Stimulated activated CD8-positive, alpha-beta memory T cell treated with anti-CD3 and anti-CD28 coated beads, Interleukin-4, amount 100 ng/mL, for 4 hours (primary cell): ENCODE measurements around the gene TCL1B.

Experiments
- DNase-seq, 2 donors: peaks; one replicate each; pipeline ENCODE4 v3.0.0-alpha.2; 2020; ENCODE audit warnings: low read depth in 2 of 2, low spot score in 1 of 2

TCL1B gene

GRCh38 chr14:95666450-95666849 is 19.8 kb upstream of the TCL1B start:
- DNase-seq: no peak

- DNase-seq: no peak
Observed at GRCh38 chr14:95667249-95667693, 19.0 kb upstream of the TCL1B start.

- DNase-seq: no peak
Observed at GRCh38 chr14:95668235-95668772, 17.9 kb upstream of the TCL1B start.

- no peak for DNase-seq
Observed at GRCh38 chr14:95674613-95675012, 11.6 kb upstream of the TCL1B start.

- DNase-seq: no peak
Observed at GRCh38 chr14:95675486-95675885, 10.7 kb upstream of the TCL1B start.

GRCh38 chr14:95677179-95677835 is 8.9 kb upstream of the TCL1B start:
- DNase-seq: no peak

- no peak for DNase-seq
Observed at GRCh38 chr14:95679148-95679815, 6.9 kb upstream of the TCL1B start.

GRCh38 chr14:95679998-95680735 is 6.1 kb upstream of the TCL1B start:
- DNase-seq: no peak

GRCh38 chr14:95681153-95681552 is 5.1 kb upstream of the TCL1B start:
- DNase-seq: no peak

GRCh38 chr14:95683793-95684192 is 2.4 kb upstream of the TCL1B start:
- no peak for DNase-seq

GRCh38 chr14:95686935-95687334 is 709 bp downstream of the TCL1B start:
- no peak for DNase-seq

GRCh38 chr14:95689441-95689840 is 3.2 kb downstream of the TCL1B start:
- no peak for DNase-seq

- DNase-seq: no peak
Observed at GRCh38 chr14:95690815-95691214, 4.6 kb downstream of the TCL1B start.

- no peak for DNase-seq
Observed at GRCh38 chr14:95691591-95691990, 5.4 kb downstream of the TCL1B start.

- DNase-seq: no peak
Observed at GRCh38 chr14:95692109-95692508, 5.9 kb downstream of the TCL1B start.

- no peak for DNase-seq
Observed at GRCh38 chr14:95695051-95695450, 8.8 kb downstream of the TCL1B start.

- no peak for DNase-seq
Observed at GRCh38 chr14:95695913-95696312, 9.7 kb downstream of the TCL1B start.

- DNase-seq: no peak
Observed at GRCh38 chr14:95696741-95697140, 10.5 kb downstream of the TCL1B start.

- no peak for DNase-seq
Observed at GRCh38 chr14:95697764-95698163, 11.5 kb downstream of the TCL1B start.

GRCh38 chr14:95698287-95698686 is 12.1 kb downstream of the TCL1B start:
- no peak for DNase-seq

GRCh38 chr14:95699412-95699811 is 13.2 kb downstream of the TCL1B start:
- no peak for DNase-seq
